BJ (cell line): Measurements from ENCODE around the gene EPB41L4A. TPM values are rescaled to one million over a fixed set of nuclear protein-coding genes. Genes with fewer than 3 reads are reported as not detected.

Source experiments
- CTCF ChIA-PET: fragments of 350-600 bp; formaldehyde crosslinking; extraction: SDS; loops from one replicate; lab custom pipeline; 2021; ENCODE audit warnings: antibody characterized with exemption, inconsistent platforms; lab: Yijun Ruan, JAX
- POLR2A ChIA-PET: fragments of 300-600 bp; sonication (Branson Sonifier 250); formaldehyde crosslinking; extraction: SDS; loops from one replicate; lab custom pipeline; 2021; ENCODE audit warnings: antibody characterized with exemption; lab: Charles Lee
- DNase-seq: peaks from one replicate; pipeline ENCODE4 v3.0.0-alpha.2; 2011; ENCODE audit warnings: low read depth
- H3K27me3 ChIP-seq: 2 replicates; pipeline ENCODE4 v1.6.0; 2011; ENCODE audit warnings: low read length; ENCODE audit not compliant: control insufficient read depth, insufficient read depth
- H3K36me3 ChIP-seq: 2 replicates; pipeline ENCODE4 v1.5.1; 2011; ENCODE audit warnings: low read length; ENCODE audit not compliant: control insufficient read depth, insufficient read depth
- H3K4me3 ChIP-seq: 2 replicates; pipeline ENCODE4 v1.5.1; 2011; ENCODE audit warnings: low read depth, mild to moderate bottlenecking, control low read depth, low read length
- polyA plus RNA-seq: library from polyadenylated mRNA; depleted of rRNA; stranded (reverse); fragments of >200 nt; gene quantifications from 2 replicates; pipeline ENCODE4 v1.2.3, GENCODE V29; 2011
- TF ChIP-seq, protein P1 (sequence below): IDR thresholded peaks from 2 replicates; pipeline ENCODE4 v1.5.1; 2011; ENCODE audit warnings: low read depth, mild to moderate bottlenecking, control low read depth, inconsistent platforms, low read length, moderate library complexity; ENCODE audit not compliant: insufficient read depth

Gene EPB41L4A
- polyA plus RNA-seq, 1 experiment = 0.04 TPM

DNA sequence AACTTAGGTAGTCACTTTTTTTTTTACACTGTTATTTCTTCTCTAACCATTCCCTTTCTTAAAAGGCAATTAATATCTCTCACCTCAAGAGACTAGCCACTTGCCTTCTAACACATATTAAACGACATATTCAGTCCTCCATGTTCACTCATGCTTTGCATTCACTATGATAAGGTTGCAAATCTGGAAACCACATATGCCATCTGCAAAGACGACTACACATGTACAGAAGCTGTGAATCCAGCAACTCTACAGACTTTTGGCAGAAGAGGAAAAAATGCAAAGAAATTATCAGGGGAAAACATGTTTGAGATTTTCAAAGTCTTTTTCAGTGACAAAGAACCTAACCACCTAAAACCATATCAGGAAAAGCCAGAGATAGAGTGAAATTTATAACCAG lies 112.1 kb downstream of the EPB41L4A start:
- H3K4me3 ChIP-seq = no peak overlapping the region
- H3K27me3 ChIP-seq = no peaks in the 10 kb centered on the region
- no peak for DNase-seq
- TF ChIP-seq, protein P1, sequence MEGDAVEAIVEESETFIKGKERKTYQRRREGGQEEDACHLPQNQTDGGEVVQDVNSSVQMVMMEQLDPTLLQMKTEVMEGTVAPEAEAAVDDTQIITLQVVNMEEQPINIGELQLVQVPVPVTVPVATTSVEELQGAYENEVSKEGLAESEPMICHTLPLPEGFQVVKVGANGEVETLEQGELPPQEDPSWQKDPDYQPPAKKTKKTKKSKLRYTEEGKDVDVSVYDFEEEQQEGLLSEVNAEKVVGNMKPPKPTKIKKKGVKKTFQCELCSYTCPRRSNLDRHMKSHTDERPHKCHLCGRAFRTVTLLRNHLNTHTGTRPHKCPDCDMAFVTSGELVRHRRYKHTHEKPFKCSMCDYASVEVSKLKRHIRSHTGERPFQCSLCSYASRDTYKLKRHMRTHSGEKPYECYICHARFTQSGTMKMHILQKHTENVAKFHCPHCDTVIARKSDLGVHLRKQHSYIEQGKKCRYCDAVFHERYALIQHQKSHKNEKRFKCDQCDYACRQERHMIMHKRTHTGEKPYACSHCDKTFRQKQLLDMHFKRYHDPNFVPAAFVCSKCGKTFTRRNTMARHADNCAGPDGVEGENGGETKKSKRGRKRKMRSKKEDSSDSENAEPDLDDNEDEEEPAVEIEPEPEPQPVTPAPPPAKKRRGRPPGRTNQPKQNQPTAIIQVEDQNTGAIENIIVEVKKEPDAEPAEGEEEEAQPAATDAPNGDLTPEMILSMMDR = no peak
- POLR2A ChIA-PET = no interaction called here
- CTCF ChIA-PET = interaction anchor here (0.6 kb wide), 1 partner anchor 541 kb away, joined by 4 read pairs; no protein-coding TSS in a partner anchor
- H3K36me3 ChIP-seq = no peaks in the 10 kb centered on the region

DNA sequence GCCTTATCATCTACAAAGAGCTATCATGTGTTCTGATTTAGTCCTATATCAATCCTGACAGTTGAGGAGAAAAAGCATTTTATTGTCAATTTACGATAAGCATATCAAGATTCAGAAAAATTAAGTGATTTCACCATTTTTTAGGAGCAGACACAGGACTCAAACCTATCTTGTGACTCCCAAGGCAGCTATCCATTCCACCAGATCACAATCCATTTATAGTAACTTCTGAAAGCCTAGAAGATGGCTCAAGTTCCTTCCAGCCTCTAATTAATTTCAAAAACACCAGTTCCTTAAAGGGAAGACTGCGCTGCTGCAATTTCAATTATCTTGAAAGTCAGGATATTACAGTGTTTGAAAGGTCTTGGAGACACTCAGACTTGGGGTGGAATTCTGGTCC lies 114.3 kb downstream of the EPB41L4A start:
- POLR2A ChIA-PET = no interaction called here
- CTCF ChIA-PET = no interaction called here
- Histone ChIP-seq H3K36me3 (no peaks in the 10 kb centered on the region), H3K27me3 (no peaks in the 10 kb centered on the region), H3K4me3 (no peak overlapping the region)
- TF ChIP-seq, protein P1 = no peak
- DNase-seq = no peak

DNA sequence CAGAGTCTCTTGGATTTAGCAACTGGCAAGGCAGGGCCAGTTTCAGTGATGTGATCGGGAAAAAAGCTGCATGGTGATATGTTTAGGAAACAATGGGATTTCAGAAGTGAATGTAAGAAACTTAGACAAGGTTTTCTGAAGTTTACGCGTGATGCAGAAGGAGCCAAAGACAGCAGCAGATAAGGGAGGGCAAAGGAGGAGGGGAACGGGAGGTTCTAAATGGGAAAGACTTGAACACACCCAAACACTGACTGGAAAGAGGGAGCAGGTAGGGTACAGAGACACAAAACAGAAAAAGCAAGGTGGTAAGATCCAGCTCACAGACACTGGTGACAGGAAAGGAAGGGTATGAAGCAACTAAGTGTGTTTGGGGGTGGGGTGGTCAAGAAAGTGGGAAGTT lies 115.4 kb downstream of the EPB41L4A start:
- DNase-seq = no peak
- H3K4me3 ChIP-seq = no peak overlapping the region
- ChIA-PET CTCF (no interaction called here), POLR2A (no interaction called here)
- TF ChIP-seq, protein P1 = no peak
- H3K36me3 ChIP-seq = no peaks in the 10 kb centered on the region
- no peaks in the 10 kb centered on the region for H3K27me3 ChIP-seq

DNA sequence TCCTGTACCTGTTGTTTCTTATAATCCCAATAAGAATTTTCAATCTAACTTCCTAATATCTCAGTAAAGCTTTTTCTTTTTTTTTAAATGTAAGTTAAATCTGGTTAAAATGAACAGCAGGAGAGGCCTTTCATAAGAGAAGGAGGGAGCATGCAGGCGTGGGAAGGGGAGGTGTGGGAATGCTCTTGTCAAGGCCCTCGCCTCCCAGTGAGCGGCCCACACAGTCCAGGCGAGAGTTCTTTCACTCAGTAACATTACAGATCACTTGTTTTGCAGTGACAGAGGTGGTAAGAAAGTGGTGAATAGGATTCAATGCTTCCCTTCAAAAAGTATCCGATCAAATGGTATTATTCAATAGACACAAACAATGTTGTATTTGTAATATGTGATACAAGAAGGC lies 125.0 kb downstream of the EPB41L4A start:
- POLR2A ChIA-PET = no interaction called here
- DNase-seq = no peak
- CTCF ChIA-PET = no interaction called here
- TF ChIP-seq, protein P1 = no peak
- Histone ChIP-seq H3K4me3 (no peak overlapping the region), H3K36me3 (no peaks in the 10 kb centered on the region), H3K27me3 (peaks cover 2% of the 10 kb centered on the region; the same call in 1 of the 2 replicates)

DNA sequence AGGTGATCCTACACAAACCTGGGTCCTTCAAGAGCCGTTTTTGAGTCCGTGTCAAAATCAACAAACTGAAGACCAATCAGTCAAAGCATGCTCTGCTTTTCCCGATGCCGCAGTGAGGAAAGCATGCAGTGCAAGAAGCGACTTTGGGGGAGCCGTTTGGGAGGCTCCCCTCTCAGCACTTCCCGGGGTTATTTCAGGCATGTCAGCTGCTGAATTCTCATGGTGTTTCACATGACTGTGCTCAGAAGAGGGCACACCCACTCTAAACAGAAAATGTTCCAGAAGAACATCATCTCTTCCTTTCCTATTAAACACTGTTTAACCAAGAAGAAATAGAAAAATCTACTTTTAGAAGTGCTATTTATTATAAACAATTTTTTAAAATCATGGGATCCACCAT lies 125.5 kb downstream of the EPB41L4A start:
- Histone ChIP-seq H3K4me3 (no peak overlapping the region), H3K27me3 (peaks cover 2% of the 10 kb centered on the region; the same call in 1 of the 2 replicates), H3K36me3 (no peaks in the 10 kb centered on the region)
- DNase-seq = no peak
- POLR2A ChIA-PET = no interaction called here
- TF ChIP-seq, protein P1 = no peak
- CTCF ChIA-PET = no interaction called here
